GM19240 (cell line): Measurements from ENCODE around the gene ACP2.
"Not testable (repeated sequence)": the region's sequence is repeated elsewhere in the genome, so short reads cannot be mapped to it uniquely, and the experiment has no call there.

ENCODE experiments used
- DNase-seq: peaks from one replicate; pipeline ENCODE4 v3.0.0; 2011; ENCODE audit warnings: low spot score; ENCODE audit not compliant: insufficient read length

ACP2 gene

DNA sequence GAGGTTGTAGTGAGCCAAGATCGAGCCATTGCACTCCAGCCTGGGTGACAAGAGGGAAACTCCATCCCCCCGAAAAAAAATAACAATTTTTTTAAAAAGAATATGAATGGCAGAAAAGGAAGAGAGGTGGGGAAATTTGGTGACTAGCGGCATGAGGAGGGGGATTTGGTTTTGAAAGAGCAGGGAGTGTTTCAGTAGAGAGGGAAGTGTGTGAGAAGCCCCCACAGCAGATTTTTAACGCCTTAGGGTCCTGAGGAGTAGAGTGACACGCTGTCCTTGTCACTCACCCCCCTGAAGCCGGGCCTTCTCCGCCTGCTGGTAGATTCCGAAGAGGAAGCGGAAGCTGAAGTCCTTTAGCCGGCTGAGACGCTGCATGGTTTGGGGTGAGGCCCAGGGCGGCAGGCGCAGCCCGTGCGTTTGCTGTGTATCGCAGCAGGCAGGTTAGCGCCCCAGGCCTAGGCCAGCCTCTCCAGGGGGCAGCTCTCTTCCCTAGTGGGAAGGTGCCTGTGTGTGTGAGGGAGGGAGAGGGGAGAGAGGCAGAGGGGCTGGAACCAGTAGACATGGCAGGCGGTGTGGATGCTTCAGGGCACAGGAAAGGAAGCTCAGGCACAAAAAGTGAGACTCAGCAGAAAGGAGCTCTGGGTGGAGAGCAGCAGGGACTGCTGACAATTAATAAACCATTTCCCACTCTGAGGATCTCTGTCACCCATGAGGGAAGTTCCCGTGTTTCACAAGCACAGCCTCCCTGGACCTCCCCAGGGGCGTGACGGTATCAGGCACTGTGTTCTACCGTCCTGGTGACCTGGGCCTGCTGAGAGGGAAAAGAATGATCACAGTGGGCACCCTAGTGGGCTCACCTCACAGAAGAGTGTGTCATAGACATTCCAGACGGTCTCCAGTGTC is 3.9 kb downstream of the ACP2 start:
- DNase-seq: no peak

DNA sequence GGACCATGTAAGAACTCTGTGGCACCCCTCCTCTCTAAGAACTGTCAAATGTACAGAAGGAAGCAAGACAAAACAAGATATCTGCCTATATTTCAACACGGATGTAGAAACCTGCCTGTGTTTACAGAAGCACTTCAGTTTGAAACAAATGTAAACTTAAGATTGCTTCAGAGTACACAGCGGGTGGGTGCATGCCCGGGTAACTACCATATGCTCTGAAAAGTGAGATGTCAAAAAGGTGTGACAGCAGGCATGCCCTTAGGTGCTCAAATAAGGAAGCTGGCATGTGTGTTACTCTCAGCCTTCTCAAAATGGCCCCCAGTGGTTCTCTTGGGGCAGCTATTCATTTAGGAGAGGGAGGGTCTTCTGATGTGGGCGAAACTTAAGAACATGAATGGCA is 5.2 kb downstream of the ACP2 start:
- DNase-seq: no peak

DNA sequence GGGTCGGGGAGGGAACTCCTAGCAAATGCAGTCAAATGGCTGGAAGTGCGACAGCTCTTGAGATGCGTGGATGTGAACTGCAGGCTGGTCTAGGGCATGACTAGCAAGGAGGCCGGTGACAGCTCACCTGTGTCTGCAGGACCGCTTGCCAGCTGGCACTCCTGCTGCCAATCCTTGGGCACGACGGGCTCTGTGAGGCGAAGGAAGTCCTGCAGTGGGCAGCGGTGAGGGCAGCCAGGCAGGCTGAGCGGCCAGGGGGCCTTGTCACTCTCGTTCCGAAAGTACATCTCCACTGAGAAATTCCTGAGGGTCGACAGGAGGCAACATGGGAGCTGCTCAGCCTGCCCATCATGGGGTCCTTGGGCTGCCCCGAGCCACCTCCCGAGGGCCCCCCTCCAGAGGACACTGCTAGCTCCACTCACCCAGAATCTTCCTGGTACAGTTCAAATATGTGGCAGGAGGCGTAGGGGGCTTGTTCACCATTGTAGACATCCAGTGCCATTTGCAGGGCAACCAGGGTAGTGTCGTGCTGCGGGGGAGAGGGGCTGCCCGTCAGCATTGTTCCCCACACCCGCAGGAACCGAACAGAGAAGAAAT is 5.9 kb downstream of the ACP2 start:
- no peak for DNase-seq

DNA sequence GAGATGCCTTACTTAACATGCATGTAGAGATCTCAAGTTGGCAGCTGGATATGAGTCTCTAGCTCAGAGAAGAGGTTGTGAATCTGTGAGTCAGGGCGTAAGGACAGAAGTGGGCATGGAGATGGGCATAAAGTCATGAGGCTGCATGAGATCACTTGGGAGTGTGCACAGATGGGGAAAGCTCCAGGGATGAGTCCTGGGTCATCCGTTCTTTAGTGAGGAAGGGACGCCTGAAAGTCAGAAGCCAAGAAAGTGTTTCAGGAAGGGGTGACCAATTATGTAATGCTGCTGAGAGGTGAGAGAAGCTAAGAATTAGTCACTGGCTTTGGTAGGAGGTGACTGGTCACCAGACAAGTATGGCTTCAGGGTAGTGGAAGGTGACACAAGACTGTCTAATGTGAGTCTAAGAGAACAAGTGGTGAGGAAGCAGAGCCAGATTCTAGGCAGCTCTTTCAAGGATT is 6.7 kb downstream of the ACP2 start:
- DNase-seq: no peak

DNA sequence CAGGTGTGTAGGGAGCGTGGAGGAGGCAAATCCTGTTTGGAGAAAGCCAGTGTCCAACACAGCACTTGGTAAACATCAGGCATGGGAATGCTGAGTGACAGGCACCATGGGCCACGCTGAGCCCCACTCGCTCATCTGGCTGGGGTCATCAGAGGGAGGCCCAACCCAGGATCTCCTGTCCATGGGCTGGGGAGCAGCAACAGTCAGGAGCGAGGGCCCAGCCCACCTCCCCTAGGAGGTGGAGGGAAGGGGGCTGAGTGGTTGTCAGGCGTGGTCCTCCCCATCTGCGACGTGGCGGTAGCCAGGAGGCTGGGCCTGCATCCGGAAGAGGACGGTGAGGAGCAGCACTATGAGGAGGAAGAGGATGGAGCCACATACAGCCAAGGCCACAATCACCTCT is 8.8 kb downstream of the ACP2 start:
- DNase-seq: no peak

DNA sequence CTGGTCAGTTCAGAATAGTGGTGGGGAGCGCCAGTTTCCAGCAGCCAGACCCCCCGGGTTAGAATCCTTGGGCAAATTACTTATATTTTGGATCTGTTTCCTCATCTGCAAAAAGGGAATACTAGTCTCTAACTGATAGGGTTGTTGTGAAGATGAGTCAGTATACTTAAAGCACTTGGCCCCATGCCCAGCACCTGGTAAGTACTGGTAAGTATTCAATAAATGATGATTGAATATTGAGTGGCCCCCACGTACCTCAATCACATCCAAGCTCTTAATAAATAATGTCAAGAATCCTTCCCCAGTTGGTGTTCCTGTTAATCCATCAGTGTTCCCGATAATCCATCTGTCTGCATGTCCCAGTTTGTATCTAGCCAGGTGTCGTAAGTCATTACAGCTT is 12.1 kb downstream of the ACP2 start:
- no peak for DNase-seq

DNA sequence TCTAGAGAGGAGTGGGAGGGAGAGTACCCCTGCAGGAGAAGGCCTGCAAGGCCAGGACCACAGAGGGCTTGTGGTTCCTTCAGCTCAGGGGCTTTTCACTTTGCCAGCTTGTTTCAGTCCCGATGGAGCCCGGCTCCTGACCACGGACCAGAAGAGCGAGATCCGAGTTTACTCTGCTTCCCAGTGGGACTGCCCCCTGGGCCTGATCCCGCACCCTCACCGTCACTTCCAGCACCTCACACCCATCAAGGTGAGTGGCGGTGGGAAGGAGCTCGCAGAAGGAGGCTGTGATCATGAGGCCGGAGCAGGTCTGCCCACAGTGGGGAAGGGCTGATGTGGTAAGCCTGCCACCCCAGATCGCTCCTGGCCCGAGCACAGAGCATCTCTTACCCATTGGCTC is 13.5 kb downstream of the ACP2 start:
- DNase-seq: no peak

DNA sequence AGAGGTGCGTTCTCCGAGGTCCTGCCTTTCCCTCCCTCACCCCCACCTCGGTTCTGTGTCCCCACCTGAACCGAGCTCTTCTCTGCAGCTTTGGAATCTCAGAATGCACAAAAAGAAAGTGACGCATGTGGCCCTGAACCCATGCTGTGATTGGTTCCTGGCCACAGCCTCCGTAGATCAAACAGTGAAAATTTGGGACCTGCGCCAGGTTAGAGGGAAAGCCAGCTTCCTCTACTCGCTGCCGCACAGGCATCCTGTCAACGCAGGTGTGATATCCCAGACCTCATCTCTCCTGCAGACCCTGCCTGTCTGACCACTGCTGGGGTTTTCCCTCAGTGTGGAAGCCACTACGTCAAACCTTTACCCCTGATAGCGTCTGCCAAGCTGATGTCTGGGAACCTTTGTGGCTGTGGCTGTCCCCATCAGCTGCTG is 13.9 kb downstream of the ACP2 start:
- DNase-seq: no peak

DNA sequence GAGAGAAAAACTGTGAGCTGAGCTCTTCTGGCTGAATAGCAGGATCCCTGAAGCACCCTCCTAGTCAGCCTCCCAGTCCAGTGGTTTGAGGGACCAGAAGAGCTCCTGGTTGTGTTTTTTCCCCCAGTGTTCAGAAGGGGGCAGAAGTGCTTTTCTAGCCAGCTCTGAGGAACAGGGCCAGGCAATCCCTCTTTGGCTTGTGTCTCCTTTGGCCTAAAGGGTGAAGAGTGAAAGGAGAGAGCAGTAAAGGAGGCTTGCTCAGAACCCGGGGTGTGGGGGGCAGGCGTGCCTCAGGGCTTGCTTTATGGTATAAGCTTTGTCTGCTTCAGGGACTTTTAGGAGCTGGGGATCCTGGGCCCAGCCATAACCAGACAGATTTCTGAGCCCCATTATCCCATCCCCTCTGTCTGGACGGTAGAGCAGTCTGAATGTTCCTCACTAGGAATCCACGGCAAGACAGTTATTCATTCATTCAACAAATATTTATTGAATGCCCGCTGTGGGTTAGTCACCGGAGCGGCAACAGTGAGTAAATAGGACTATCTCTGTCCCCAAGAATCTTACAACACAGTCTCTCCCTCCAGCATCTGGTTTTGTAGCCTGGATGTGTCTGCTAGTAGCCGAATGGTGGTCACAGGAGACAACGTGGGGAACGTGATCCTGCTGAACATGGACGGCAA is 14.5 kb downstream of the ACP2 start:
- DNase-seq: no peak

DNA sequence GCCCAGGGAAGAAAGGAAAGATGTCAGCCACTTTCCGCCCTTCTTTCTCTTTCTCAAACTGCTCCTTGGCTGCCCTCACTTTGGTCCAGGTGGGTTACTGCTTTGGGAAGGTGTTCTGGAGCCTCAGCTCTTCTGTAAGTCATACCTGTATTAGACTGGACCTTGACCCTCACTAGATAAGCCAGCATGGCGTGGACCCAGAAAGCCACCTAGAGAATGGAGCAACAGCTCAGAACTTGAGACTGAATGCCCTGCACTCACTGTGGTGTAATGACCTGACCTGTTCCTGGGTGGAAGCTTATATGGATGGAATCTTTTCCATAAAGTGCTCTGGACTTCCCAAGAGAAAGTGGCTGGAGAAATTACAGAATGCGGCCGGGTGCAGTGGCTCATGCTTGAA is 15.6 kb downstream of the ACP2 start:
- no peak for DNase-seq

DNA sequence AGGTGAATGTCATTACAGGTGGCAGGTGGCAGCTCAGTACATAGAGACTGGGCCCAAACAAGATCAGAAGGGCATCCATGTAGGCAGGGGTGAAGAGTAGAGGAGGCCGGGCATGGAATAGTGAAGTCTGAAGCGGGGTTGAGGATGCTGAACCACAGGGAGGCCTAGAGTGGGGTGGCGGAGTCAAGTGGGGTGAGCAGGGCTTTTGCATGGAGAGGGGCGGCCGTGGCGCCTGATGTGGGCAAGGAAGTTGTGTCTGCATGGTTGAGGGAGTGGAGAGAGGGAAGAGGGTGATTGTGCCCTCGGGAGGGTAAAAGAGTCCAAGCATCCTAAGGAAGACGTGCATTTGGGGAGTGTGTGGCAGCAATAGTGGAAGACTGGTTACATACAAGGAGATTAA is 19.5 kb downstream of the ACP2 start:
- no peak for DNase-seq

DNA sequence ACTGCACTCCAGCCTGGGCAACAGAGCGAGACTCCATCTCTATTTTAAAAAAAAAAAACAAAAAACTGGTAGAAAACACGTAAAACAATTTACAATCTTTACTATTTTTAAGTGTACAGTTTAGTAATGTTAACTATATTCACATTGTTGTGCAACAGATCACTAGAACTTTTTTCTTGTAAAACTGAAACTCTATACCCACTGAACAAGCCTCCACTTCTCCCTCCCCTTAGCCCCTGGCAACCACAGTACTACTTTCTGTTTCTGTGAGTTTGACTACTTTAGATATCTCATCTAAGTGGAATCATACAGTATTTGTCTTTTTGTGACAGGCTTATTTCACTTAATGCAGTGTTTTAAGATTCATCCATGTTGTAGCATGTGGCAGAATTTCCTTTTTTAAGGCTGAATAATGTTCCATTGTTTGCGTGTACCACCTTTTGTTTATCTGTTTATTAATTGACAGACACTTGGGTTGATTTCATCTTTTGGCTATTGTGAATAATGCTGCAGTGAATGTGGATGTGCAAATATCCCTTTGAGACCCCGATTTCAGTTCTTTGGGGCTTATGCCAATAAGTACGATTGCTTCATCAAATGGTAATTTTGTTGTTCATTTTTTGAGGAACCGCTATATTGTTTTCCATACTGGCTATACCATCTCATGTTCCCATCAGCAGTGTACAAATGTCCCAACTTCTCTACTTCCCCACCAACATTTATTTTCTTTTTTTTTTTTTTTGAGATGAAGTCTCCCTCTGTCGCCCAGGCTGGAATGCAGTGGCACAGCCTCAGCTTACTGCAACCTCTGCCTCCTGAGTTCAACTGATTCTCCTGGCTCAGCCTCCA is 22.8 kb downstream of the ACP2 start:
- no peak for DNase-seq

DNA sequence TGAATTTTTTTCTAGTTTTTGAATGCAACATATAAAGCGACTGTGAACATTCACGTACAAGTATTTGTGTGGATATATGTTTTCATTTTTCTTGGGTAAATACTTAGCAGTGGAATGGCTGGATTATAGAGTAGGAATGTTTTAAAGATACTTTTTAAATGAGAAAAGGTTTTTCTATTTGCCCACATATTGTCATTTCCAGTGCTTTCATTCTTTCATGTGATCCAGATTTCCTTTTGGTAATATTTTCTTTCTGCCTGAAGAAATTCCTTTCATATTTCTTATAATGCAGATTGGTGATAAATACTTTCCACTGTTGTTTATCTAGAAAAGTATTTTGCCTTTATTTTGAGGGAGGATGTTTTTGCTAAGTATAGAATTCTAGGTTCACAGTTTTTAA is 25.9 kb downstream of the ACP2 start:
- no peak for DNase-seq

DNA sequence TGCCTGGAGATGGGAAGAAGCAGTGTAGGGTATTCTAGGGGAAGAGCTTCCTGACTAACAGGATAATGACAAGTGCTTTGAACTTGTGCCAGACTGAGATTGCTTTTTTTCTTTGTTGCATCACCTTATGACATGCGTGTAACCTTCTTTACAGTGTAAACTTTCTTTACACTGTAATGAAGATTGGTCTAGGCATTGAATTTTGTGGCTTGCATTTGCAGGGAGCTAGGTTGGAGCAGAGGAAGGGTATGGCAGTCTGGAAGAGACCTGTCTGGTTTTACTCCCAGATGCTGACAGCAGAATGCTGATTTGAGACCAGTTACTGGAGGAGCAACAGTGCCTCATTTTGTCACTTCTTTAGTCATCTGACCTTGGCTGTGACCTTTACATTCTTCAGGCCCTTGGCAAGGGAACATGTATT is 28.2 kb downstream of the ACP2 start:
- DNase-seq: no peak

DNA sequence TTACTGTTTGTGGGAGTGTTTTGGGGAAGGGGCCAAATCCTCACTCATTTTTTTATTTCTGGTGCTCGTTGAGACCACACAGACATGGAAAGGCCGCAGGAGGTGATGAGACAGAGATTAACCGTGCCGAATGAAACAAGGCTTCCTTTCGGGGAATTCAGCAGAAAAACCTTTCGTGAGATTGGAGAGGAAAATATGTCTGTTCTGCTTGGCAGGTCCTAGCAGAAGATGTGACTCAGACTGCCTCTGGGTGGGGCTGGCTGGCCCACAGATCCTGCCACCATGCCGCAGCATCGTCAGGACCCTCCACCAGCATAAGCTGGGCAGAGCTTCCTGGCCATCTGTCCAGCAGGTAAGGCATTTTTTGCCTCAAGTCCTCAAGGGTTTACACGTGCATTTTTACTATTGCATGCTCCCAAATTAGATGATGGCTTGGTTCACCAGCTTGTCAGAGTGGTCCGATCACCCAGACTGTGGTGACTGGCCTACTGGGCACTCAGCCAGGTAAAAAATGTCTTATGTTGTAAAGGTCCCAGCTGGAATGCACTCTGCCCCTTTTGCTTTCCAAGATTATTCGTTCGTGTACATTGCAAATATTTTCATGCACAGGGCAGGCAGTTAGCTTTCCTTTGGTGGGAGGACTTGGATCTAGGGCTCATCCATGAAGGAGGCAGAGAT is 32.4 kb downstream of the ACP2 start:
- DNase-seq: no peak

DNA sequence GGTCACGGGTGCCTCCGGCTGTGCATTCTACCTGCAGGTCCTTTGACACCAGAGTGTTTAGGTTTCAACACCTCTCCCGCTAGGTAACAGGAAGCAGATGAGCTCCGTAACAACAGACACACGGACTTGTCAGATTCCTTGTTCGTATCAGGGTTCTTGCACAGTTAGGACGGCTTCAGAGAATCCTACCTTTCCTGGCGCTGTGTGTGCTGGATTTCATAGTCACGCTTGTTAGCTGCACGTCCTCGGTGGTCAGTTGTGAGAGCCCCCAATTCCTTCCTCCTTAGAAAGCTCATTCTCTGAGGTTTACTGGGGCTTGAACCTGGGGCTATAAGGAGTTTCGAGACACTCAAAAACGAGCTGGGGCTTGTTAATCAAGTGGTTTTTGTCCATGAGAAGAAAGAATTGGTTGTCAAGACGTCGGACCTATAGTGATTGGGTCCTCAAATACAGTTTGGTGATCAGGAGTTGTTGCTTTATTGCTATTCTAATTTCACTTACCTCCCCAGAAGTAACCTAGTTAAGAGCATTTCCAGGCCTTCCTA is 33.2 kb downstream of the ACP2 start:
- DNase-seq: peak; percentile 22

DNA sequence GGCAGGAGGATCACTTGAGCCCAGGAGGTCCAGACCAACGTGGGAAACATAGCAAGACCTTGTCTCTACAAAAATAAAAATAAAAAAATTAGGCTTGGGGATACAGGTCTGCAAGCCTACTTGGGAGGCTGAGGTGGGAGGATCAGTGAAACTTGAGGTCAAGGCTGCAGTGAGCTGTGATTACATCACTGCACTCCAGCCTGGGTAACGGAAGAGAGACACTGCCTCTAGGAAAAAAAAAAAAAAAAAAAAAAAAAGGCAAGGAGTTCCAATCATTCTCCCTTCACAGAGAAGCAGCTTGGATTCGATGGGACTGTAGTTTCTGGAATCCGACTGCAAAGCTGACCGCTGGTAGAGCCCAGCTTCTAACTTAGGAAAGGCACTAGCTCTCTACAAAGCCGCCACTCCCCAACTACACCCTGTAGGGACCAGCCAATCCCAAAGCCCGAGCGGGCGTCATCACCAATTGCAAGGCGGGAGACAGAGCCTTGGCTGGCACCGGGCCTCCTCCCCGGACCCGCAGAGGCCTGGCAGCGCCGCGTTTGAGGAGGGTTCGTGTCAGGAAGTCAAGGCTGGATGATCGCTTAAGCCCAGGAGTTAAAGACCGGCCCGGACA is 34.6 kb downstream of the ACP2 start:
- peak; percentile 63 for DNase-seq

DNA sequence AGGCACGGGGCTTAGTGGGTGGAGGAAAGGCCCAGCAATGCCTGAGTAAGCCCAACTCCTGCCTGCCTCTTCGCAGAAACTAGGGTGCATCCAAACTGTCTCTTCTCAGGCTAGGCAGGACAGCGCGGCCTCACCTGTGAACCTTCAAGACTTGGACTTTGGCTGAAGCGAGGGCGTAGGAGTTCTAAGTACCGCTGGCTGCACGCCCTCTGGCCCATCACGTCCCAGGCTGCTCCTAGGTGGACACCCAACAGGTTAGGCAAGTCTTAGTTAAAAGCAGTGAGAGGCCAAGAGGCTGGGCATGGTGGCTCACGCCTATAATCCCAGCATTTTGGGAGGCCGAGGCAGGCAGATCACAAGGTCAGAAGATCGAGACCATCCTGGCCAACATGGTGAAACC is 35.7 kb downstream of the ACP2 start:
- no peak for DNase-seq

DNA sequence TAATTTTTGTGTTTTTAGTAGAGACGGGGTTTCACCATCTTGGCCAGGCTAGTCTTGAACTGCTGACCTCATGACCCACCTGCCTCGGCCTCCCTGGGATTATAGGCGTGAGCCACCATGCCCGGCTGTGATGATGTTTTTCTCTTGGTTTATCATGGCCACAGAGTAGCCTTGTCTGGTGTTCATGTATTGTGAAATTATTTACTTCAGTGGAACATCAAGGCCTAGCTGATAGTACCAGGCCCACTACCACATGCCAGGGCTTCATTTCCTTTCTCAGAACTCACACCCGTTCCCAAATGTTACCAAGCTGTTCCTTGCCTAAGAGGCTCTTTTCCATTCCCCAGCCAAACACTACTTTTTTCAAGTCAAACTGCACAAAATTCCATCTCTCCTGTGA is 40.0 kb downstream of the ACP2 start:
- DNase-seq: no peak

DNA sequence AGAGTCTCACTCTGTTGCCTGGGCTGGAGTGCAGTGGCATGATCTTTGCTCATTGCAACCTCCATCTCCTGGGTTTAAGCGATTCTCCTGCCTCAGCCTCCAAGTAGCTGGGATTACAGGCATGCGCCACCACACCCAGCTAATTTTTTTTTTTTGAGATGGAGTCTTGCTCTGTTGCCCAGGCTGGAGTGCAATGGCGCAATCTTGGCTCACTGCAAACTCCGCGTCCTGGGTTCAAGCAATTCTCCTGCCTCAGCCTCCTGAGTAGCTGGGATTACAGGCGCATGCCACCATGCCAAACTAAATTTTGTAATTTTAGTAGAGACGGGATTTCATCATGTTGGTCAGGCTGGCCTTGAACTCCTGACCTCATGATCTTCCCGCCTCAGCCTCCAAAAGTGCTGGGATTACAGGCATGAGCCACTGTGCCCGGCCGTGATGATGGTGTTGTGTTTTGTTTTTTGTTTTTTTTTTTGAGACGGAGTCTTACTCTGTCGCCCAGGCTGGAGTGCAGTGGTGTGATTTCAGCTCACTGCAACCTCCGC is 40.5 kb downstream of the ACP2 start:
- not testable (repeated sequence) for DNase-seq
